ENCODE measurements around the gene CD300LD.

CD300LD gene

DNA sequence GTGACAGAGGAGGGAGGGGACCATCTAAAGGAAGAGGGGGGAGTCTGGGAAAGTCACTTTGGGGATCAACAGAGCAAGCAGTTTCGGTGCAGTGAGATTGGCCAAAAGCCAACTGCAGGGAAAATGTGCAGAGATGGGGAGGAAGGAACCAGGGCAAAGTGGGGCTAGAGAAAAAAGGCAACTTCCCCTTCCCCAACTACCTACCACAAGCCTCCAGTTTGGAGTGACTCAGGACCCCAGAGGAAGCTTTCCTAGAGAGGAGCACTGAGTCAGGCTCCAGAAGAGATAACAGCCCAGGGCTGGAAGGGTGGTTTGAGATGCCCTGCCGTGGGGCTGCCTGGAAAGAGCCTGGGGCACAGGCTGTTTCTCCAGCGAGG is 6.9 kb upstream of the CD300LD start:
- no peak for TF ChIP-seq EZH2phosphoT487 (IDR thresholded peaks at IDR 0.05; ENCODE audit: borderline replicate concordance, low read length)
- TF ChIP-seq, protein P1, sequence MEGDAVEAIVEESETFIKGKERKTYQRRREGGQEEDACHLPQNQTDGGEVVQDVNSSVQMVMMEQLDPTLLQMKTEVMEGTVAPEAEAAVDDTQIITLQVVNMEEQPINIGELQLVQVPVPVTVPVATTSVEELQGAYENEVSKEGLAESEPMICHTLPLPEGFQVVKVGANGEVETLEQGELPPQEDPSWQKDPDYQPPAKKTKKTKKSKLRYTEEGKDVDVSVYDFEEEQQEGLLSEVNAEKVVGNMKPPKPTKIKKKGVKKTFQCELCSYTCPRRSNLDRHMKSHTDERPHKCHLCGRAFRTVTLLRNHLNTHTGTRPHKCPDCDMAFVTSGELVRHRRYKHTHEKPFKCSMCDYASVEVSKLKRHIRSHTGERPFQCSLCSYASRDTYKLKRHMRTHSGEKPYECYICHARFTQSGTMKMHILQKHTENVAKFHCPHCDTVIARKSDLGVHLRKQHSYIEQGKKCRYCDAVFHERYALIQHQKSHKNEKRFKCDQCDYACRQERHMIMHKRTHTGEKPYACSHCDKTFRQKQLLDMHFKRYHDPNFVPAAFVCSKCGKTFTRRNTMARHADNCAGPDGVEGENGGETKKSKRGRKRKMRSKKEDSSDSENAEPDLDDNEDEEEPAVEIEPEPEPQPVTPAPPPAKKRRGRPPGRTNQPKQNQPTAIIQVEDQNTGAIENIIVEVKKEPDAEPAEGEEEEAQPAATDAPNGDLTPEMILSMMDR (IDR thresholded peaks at IDR 0.05; ENCODE audit: low read depth, low read length, poor library complexity, severe bottlenecking): no peak
- Histone ChIP-seq H3K4me2 (ENCODE audit: low read length) (no peak overlapping the region), H3K36me3 (ENCODE audit: control insufficient read depth, low read length) (no peaks in the 10 kb centered on the region), H3K9me2 (replicated peaks; ENCODE audit: control insufficient read depth, low read length) (no peaks in the 10 kb centered on the region), H3K27ac (ENCODE audit: low read depth, low read length) (no peak overlapping the region), H3F3A (ENCODE audit: control insufficient read depth, insufficient read depth) (no peaks in the 10 kb centered on the region), H4K20me1 (ENCODE audit: control insufficient read depth, insufficient read depth, low read depth, low read length) (no peaks in the 10 kb centered on the region), H3K27me3 (ENCODE audit: control insufficient read depth, low read length) (peaks cover 7% of the 10 kb centered on the region; the same call in 1 of the 2 replicates), H3K4me3 (ENCODE audit: low read length) (no peak overlapping the region), H3K4me1 (ENCODE audit: control insufficient read depth, low read length) (peaks cover 10% of the 10 kb centered on the region), H3K9me3 (ENCODE audit: control insufficient read depth, insufficient read depth, low read length) (no peaks in the 10 kb centered on the region), H3K79me2 (ENCODE audit: control insufficient read depth, low read length) (no peaks in the 10 kb centered on the region)

GRCh38 chr17:74598346-74599022 is 6.4 kb upstream of the CD300LD start:
- TF ChIP-seq, protein P1 (IDR thresholded peaks at IDR 0.05; ENCODE audit: low read depth, low read length, poor library complexity, severe bottlenecking): no peak
- TF ChIP-seq EZH2phosphoT487 (IDR thresholded peaks at IDR 0.05; ENCODE audit: borderline replicate concordance, low read length): no peak
- peaks cover 3% of the 10 kb centered on the region; the same call in 1 of the 2 replicates for H3K27me3 ChIP-seq (ENCODE audit: control insufficient read depth, low read length)
- H3K9me2 ChIP-seq (replicated peaks; ENCODE audit: control insufficient read depth, low read length): no peaks in the 10 kb centered on the region
- no peak overlapping the region for H3K27ac ChIP-seq (ENCODE audit: low read depth, low read length)
- H3F3A ChIP-seq (ENCODE audit: control insufficient read depth, insufficient read depth): no peaks in the 10 kb centered on the region
- no peak overlapping the region for H3K4me2 ChIP-seq (ENCODE audit: low read length)
- no peaks in the 10 kb centered on the region for H3K79me2 ChIP-seq (ENCODE audit: control insufficient read depth, low read length)
- H3K4me3 ChIP-seq (ENCODE audit: low read length): no peak overlapping the region
- H3K36me3 ChIP-seq (ENCODE audit: control insufficient read depth, low read length): no peaks in the 10 kb centered on the region
- H3K4me1 ChIP-seq (ENCODE audit: control insufficient read depth, low read length): peaks cover 10% of the 10 kb centered on the region
- H4K20me1 ChIP-seq (ENCODE audit: control insufficient read depth, insufficient read depth, low read depth, low read length): no peaks in the 10 kb centered on the region
- no peaks in the 10 kb centered on the region for H3K9me3 ChIP-seq (ENCODE audit: control insufficient read depth, insufficient read depth, low read length)

DNA sequence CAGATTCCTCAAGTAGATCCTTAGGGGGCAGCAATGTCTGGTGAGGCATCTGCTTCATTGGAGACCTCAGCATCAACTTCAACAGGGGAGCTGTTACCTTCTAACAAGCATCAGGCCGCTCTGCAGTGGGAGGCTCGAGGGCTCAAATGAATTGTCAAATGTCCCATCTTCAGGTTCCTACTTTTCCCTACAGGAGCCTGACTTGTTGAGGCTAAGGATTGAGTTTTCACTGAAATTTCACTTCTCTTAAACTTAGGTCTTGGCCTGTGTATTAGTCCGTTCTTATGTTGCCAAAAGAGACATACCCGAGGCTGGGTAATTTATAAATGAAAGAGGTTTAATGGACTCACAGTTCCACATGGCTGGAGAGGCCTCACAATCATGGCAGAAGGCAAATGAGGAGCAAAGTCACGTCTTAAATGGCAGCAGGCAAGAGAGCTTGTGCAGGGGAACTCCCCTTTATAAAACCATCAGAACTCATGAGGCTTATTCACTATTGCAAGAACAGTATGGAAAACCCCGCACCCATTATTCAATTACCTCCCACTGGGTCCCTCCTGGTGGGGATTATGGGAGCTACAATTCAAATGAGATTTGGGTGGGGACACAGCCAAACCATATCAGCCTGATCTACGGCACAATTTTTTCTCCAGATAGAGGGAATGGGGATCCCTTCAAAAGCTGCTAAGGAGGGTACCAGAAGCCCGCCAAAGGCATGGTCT is 5.1 kb upstream of the CD300LD start:
- H3K9me3 ChIP-seq (ENCODE audit: control insufficient read depth, insufficient read depth, low read length): no peaks in the 10 kb centered on the region
- H3K79me2 ChIP-seq (ENCODE audit: control insufficient read depth, low read length): no peaks in the 10 kb centered on the region
- no peak overlapping the region for H3K4me3 ChIP-seq (ENCODE audit: low read length)
- H3K9me2 ChIP-seq (replicated peaks; ENCODE audit: control insufficient read depth, low read length): no peaks in the 10 kb centered on the region
- peaks cover 10% of the 10 kb centered on the region for H3K4me1 ChIP-seq (ENCODE audit: control insufficient read depth, low read length)
- no peak overlapping the region for H3K27ac ChIP-seq (ENCODE audit: low read depth, low read length)
- no peaks in the 10 kb centered on the region for H3F3A ChIP-seq (ENCODE audit: control insufficient read depth, insufficient read depth)
- no peaks in the 10 kb centered on the region for H4K20me1 ChIP-seq (ENCODE audit: control insufficient read depth, insufficient read depth, low read depth, low read length)
- no peaks in the 10 kb centered on the region for H3K36me3 ChIP-seq (ENCODE audit: control insufficient read depth, low read length)
- no peaks in the 10 kb centered on the region; the same call in 1 of the 2 replicates for H3K27me3 ChIP-seq (ENCODE audit: control insufficient read depth, low read length)
- TF ChIP-seq, protein P1 (IDR thresholded peaks at IDR 0.05; ENCODE audit: low read depth, low read length, poor library complexity, severe bottlenecking): no peak
- TF ChIP-seq EZH2phosphoT487 (IDR thresholded peaks at IDR 0.05; ENCODE audit: borderline replicate concordance, low read length): no peak
- no peak overlapping the region for H3K4me2 ChIP-seq (ENCODE audit: low read length)
